Mammary epithelial cell (primary cell): ENCODE results near the gene KCNH1.

Experiments used
- EZH2 ChIP-seq: IDR thresholded peaks from 2 replicates; pipeline ENCODE4 v1.6.1; 2012; ENCODE audit warnings: low read length, inconsistent platforms, borderline replicate concordance
- TF ChIP-seq, protein P1 (sequence below), 2 donors: IDR thresholded peaks in 1 of 2; conservative IDR thresholded peaks in 1 of 2; 2 replicates each; pipeline ENCODE4 v1.5.1; 2011 to 2012; ENCODE audit warnings: inconsistent platforms in 2 of 2, low read length in 2 of 2, mild to moderate bottlenecking in 2 of 2, control low read depth in 1 of 2, low read depth in 1 of 2; ENCODE audit not compliant: insufficient read depth in 1 of 2; ENCODE audit errors: extremely low read depth in 1 of 2

DNA sequence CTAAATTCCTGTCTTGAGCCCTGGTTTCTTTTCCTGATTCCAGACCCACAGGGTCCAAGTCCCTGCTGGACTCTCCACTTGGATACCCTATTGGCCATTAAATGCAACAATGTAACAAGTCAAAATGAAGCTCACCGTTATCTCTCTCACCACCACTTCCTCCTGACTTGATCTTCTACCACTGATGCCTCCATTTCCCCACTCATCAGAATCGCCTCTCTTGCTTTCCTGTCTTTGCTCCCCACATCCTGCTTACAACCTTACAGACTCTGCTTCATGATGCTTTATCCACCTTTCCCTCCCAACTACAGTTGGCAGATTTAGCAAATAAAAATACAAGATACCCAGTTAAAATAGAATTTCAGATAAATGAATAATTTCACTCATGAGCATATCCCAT, 343.8 kb downstream of the KCNH1 start:
- TF ChIP-seq, protein P1, sequence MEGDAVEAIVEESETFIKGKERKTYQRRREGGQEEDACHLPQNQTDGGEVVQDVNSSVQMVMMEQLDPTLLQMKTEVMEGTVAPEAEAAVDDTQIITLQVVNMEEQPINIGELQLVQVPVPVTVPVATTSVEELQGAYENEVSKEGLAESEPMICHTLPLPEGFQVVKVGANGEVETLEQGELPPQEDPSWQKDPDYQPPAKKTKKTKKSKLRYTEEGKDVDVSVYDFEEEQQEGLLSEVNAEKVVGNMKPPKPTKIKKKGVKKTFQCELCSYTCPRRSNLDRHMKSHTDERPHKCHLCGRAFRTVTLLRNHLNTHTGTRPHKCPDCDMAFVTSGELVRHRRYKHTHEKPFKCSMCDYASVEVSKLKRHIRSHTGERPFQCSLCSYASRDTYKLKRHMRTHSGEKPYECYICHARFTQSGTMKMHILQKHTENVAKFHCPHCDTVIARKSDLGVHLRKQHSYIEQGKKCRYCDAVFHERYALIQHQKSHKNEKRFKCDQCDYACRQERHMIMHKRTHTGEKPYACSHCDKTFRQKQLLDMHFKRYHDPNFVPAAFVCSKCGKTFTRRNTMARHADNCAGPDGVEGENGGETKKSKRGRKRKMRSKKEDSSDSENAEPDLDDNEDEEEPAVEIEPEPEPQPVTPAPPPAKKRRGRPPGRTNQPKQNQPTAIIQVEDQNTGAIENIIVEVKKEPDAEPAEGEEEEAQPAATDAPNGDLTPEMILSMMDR (conservative IDR thresholded peaks at IDR 0.05 in 1 of 2, IDR thresholded peaks at IDR 0.05 in 1 of 2; ENCODE audit: extremely low read depth in 1 of 2, insufficient read depth in 1 of 2, low read depth in 1 of 2, low read length in 2 of 2), result no peak
- no peak for TF ChIP-seq EZH2
